Progenitor cell of endocrine pancreas (in vitro differentiated cells): ENCODE results near the gene HBM. TPM values are rescaled to one million over a fixed set of nuclear protein-coding genes. Genes with fewer than 3 reads are reported as not detected.
"Not testable (repeated sequence)": the region's sequence is repeated elsewhere in the genome, so short reads cannot be mapped to it uniquely, and the experiment has no call there.

Experiments
- DNase-seq: peaks from one replicate; pipeline ENCODE4 v3.0.0; 2021; ENCODE audit warnings: low spot score; ENCODE audit not compliant: unreplicated experiment
- H3K27ac Mint-ChIP-seq: 2 replicates; pipeline ENCODE4 v1.8.0; 2021; ENCODE audit warnings: mild to moderate bottlenecking, moderate library complexity, mixed read lengths
- H3K27me3 Mint-ChIP-seq: 2 replicates; pipeline ENCODE4 v1.8.0; 2021; ENCODE audit warnings: mixed read lengths
- H3K36me3 Mint-ChIP-seq: 2 replicates; pipeline ENCODE4 v1.8.0; 2022; ENCODE audit warnings: mixed read lengths; ENCODE audit not compliant: insufficient read depth
- H3K4me1 Mint-ChIP-seq: 2 replicates; pipeline ENCODE4 v1.8.0; 2021; ENCODE audit warnings: low read depth, mixed read lengths
- H3K4me3 Mint-ChIP-seq: 2 replicates; pipeline ENCODE4 v1.8.0; 2021; ENCODE audit warnings: low read depth, mild to moderate bottlenecking, moderate library complexity, mixed read lengths
- H3K9me3 Mint-ChIP-seq: 2 replicates; pipeline ENCODE4 v1.8.0; 2021; ENCODE audit warnings: low read depth, mixed read lengths
- total RNA-seq: library from RNA; stranded (reverse); gene quantifications from 2 replicates; pipeline ENCODE4 v1.2.1, GENCODE V29; 2021
- TF ChIP-seq, protein P1 (sequence below): fragments of 200-600 bp; sonication (generic); IDR thresholded peaks from one replicate; pipeline ENCODE4 v1.5.0; 2021; ENCODE audit warnings: antibody characterized with exemption, mild to moderate bottlenecking; ENCODE audit not compliant: unreplicated experiment

The HBM gene
- total RNA-seq, 1 donor from 2014 or later, result not detected

DNA sequence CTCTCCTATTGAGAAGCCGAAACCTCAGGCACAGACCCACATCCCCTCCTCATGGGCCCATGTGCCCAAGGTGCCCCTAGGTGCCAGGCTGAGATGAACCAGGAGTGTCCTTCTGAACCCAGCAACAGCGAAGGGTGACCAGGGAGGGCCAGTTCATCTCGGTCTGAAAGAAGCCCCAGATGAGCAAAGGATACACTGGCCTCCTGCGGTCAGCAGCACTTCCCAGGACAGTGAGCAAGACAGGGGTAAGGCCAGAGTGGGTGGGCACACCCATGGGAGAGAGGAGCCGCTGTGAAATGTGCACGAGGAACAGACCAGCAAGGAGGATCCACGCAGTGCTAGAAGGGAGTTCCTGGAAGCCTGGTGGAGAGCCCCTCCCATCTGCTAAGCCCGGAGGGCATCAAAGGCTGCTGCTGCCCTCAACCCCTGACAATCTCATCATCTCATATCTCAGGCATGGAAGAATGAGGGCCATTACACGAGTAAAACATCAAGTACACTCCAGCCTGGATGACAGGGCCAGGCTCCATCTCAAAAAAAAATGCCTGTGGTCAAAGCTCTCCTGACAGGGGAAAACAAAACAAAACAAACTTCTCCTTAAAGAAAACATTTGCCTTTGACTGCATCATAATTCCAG lies 16.6 kb upstream of the HBM start:
- Mint-ChIP-seq H3K27me3 (peaks cover 59% of the 10 kb centered on the region), H3K9me3 (no peaks in the 10 kb centered on the region), H3K27ac (no peak overlapping the region), H3K36me3 (no peaks in the 10 kb centered on the region), H3K4me3 (no peak overlapping the region), H3K4me1 (no peaks in the 10 kb centered on the region)
- TF ChIP-seq, protein P1, sequence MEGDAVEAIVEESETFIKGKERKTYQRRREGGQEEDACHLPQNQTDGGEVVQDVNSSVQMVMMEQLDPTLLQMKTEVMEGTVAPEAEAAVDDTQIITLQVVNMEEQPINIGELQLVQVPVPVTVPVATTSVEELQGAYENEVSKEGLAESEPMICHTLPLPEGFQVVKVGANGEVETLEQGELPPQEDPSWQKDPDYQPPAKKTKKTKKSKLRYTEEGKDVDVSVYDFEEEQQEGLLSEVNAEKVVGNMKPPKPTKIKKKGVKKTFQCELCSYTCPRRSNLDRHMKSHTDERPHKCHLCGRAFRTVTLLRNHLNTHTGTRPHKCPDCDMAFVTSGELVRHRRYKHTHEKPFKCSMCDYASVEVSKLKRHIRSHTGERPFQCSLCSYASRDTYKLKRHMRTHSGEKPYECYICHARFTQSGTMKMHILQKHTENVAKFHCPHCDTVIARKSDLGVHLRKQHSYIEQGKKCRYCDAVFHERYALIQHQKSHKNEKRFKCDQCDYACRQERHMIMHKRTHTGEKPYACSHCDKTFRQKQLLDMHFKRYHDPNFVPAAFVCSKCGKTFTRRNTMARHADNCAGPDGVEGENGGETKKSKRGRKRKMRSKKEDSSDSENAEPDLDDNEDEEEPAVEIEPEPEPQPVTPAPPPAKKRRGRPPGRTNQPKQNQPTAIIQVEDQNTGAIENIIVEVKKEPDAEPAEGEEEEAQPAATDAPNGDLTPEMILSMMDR, result no peak
- no peak for DNase-seq

DNA sequence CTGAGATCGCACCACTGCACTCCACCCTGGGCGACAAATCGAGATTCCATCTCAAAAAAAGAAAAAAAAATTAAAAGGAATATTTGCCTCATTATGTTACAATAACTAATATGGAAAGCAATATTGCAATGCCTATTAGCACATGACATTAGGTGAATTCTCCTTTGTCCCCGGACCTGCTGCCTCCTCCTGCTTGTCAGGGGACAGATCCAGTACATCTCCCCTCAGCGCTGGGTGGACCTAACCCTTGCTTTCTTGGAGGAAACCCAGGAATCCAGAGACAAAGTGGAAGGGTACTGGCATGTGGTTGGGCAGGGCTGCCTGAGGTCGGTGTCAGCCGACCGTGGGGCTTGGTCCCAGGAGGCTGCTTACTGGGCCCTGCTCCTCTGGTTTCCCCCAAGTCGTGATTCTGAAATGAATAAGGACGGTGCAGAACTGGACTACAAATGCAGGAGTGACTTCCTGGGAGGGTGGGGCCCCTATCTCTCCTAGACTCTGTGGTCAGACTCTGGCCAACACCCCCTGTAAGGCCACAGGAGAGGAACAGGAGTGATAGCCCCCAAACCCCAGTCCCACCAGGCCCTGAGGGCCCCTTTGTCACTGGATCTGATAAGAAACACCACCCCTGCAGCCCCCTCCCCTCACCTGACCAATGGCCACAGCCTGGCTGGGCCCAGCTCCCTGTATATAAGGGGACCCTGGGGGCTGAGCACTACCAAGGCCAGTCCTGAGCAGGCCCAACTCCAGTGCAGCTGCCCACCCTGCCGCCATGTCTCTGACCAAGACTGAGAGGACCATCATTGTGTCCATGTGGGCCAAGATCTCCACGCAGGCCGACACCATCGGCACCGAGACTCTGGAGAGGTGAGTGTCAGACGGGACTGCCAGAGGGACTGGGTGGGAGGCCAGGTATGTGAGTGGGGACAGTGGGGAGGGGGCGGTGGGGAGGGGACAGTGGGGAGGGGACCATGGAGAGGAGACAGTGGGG lies 13.3 kb upstream of the HBM start, which contains the start of gene HBZ:
HBZ (plus strand) TSS at position 504 of the 988 bp plus-strand sequence; CDS start at position 770, 266 bp downstream.
- Mint-ChIP-seq H3K9me3 (no peaks in the 10 kb centered on the region), H3K4me3 (no peak within 1 kb of the TSS), H3K27ac (no peak within 1 kb of the TSS), H3K27me3 (peaks cover 61% of the 10 kb centered on the region), H3K36me3 (no peaks in the 10 kb centered on the region), H3K4me1 (peaks cover 3% of the 10 kb centered on the region)
- TF ChIP-seq, protein P1, result no peak
- no peak for DNase-seq

DNA sequence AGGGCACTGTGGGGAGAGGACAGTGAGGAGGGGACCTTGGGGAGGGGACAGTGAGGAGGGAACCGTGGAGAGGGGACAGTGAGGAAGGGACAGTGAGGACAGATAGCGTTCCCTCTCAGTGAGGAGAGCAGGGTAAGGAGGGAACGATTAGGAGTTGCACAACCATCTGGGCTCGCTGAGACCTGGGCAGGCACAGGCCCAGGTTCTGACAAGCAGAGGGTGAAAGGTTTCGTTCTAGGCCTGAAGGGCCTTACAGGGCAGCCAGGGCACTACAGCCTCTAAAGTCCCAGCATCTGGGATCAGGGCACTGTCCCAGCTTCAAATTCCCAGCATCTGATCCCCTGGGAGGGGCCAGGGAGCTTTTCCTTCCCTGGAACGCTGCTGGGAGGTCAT lies 12.7 kb upstream of the HBM start:
- not testable (repeated sequence) for H3K4me1 Mint-ChIP-seq, DNase-seq, H3K9me3 Mint-ChIP-seq, H3K27ac Mint-ChIP-seq, H3K36me3 Mint-ChIP-seq, H3K4me3 Mint-ChIP-seq
- H3K27me3 Mint-ChIP-seq, result peaks cover 67% of the 10 kb centered on the region

DNA sequence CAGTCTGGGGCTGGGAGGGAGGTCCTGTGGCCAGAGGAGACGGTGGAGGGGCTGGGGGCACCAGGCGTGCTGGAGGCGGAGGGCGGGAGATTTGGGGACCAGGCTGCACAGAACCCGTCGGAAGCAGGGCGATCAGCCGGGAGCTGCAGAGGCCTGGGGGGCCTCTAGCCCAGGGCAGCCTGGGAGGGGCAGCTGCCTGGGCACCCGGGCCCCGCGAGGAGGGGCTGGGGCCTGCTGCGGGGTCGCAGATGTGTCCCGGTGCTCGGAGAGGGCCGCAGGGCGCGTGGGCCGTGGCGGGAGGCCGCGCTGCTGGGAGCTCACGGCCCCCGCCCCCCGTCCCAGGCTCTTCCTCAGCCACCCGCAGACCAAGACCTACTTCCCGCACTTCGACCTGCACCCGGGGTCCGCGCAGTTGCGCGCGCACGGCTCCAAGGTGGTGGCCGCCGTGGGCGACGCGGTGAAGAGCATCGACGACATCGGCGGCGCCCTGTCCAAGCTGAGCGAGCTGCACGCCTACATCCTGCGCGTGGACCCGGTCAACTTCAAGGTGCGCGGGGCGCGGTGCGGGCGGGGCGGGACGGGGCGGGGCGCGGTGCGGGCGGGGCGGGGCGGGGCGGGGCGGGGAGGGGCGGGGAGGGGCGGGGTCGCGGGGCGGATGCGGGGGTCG lies 12.1 kb upstream of the HBM start:
- H3K9me3 Mint-ChIP-seq, H3K36me3 Mint-ChIP-seq, H3K4me3 Mint-ChIP-seq, H3K4me1 Mint-ChIP-seq, DNase-seq, H3K27ac Mint-ChIP-seq: not testable (repeated sequence)
- peaks cover 66% of the 10 kb centered on the region for H3K27me3 Mint-ChIP-seq

DNA sequence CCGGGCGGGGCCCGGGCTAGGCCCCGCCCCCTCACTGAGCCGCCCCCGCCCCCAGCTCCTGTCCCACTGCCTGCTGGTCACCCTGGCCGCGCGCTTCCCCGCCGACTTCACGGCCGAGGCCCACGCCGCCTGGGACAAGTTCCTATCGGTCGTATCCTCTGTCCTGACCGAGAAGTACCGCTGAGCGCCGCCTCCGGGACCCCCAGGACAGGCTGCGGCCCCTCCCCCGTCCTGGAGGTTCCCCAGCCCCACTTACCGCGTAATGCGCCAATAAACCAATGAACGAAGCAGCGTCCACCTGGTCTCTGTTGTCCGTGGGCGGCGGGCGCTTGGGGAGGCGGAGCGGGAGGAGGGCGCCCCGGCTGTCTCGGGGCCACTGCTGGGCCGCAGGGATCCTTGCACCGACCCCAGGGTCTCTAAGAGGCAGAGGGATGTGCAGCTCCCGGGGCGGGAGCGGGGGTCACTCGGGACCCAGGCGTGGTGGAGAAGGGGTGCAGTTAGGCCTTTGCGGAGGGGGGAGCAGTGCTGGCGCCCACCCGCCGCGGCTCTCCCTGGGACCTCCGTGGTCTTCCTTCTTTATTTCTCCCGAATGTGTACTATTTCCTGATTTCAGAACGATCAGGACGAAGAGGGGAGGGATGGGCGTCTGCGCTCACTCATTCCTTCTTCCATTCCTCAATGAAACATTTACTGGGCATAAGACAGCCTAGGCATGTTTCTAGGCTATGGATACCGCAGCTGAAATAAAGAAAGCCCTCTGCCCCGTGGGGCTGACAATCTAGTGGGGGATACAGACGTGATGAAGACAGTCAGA lies 11.4 kb upstream of the HBM start:
- TF ChIP-seq, protein P1, result no peak
- Mint-ChIP-seq H3K9me3 (no peaks in the 10 kb centered on the region), H3K4me3 (peak overlapping the region; percentile 50), H3K36me3 (no peaks in the 10 kb centered on the region), H3K4me1 (peaks cover 3% of the 10 kb centered on the region), H3K27me3 (peaks cover 64% of the 10 kb centered on the region), H3K27ac (peak overlapping the region; percentile 9)
- no peak for DNase-seq
